Heart left ventricle (tissue), 13 donors: ENCODE results near the gene NFIX.

Experiments
- CTCF ChIP-seq, 12 donors: fragments of 200-600 bp; sonication (generic) in 4 of 12; IDR thresholded peaks; one replicate each; pipeline versions ENCODE4 v1.5.0 to v1.8.0; 2018 to 2022; ENCODE audit warnings: antibody characterized with exemption in 12 of 12, mild to moderate bottlenecking in 5 of 12
- POLR2A ChIP-seq, 2 donors: fragments of 450-650 bp; IDR thresholded peaks; one replicate each; pipeline ENCODE4 v1.6.1; 2017; ENCODE audit warnings: antibody characterized with exemption in 2 of 2, mild to moderate bottlenecking in 2 of 2, moderate library complexity in 2 of 2
- donor health status: ischemic (EF 13 %, LVEDD 7.1; RV severe dilation, severe dysfunction).
- donor health status: DM: no; HTN: yes; CAD: no.
- donor health status: DM: no; HTN: no; CAD: no.
- donor health status: ischemic (EF 25% LVEDD 6.9; RV normal size, moderate dysfunction).
- donor health status: ischemic (EF 25% LVEDD 5.7; RV mildly dilated, moderate dysfunction).
- donor health status: ischemic (EF 35%, LVEDD 5.7; RV mildly dilated, moderate dysfunction).
- donor health status: nonischemic (EF 11% LVEDD 7.7; RV severe dilation, severe dysfunction).
- donor health status: DM: yes; HTN: yes; CAD: no.
- donor health status: PGD.
- donor health status: ischemic (EF 29% LVEDD 5.4; RV normal size, mild dysfunction).
- donor health status: nonischemic (EF 23%, LVEDD 6.1; RV moderate dilation, normal function).

DNA sequence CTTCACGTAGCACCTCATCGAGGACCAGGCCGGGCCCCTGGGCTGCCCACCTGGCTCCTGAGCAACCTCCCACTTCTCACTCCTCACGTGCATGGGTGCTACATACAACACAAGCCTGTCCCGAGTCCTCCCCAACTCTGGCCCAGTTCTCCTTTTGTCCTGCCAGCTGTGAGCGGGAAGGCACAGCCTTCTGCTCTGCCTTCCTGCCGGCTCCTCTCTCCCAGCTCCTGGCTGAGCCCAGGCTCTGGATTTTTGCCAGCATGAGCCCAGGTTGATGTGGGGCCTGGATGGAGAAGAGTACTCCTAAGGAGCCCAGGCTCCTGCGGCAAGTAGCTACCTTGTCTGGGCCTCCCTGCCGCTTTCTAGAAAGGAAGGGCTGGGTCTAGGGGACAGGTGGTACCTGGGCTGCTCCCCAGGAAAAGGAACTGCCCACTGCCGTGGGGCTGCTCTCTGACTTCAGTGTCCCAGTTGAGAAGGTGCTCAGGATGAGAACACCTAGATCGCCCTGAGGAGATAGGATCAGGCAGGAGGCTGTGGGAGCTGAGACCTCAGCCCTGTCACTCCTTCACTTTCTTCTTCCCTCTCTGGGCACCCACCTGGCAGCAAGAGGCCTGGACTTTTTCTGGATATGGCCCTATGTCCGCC is 83.7 kb downstream of the NFIX start:
- TF ChIP-seq CTCF (IDR thresholded peaks at IDR 0.05) (no peak), POLR2A (IDR thresholded peaks at IDR 0.05) (no peak)
